Epithelial cell of esophagus (primary cell): ENCODE data around the gene MYO9B.
A peak's percentile ranks its signal among the peaks of the same experiment; 100 is the strongest.

Source experiments
- DNase-seq: peaks from one replicate; pipeline ENCODE4 v3.0.0; 2010; ENCODE audit warnings: low read depth
- H3K4me3 ChIP-seq: 2 replicates; pipeline ENCODE4 v1.5.1; 2011; ENCODE audit warnings: mild to moderate bottlenecking, low read length, control low read depth
- CTCF ChIP-seq: IDR thresholded peaks from 2 replicates; pipeline ENCODE4 v1.5.1; 2011; ENCODE audit warnings: low read depth, mild to moderate bottlenecking, low read length, control low read depth, inconsistent platforms; ENCODE audit not compliant: insufficient read depth; ENCODE audit errors: missing control alignments

The MYO9B gene

GRCh38 chr19:17215127-17215971 lies 139.8 kb downstream of the MYO9B start, which contains the start of gene USE1:
TSS of gene USE1 (plus strand) at chr19:17215357. CDS start at chr19:17215406, 49 bp downstream.
- peak; percentile 91 for DNase-seq
- no peak for TF ChIP-seq CTCF
- peak within 1 kb of the TSS; percentile 75 for H3K4me3 ChIP-seq

GRCh38 chr19:17216058-17216670 lies 140.6 kb downstream of the MYO9B start:
- peak overlapping the region; percentile 75 for H3K4me3 ChIP-seq
- TF ChIP-seq CTCF: no peak
- DNase-seq: no peak

- no peak overlapping the region for H3K4me3 ChIP-seq
- DNase-seq: no peak
- TF ChIP-seq CTCF: no peak
These were observed 143.7 kb downstream of the MYO9B start for GRCh38 chr19:17219286-17219685.

- no peak for TF ChIP-seq CTCF
- H3K4me3 ChIP-seq: no peak overlapping the region
- DNase-seq: peak; percentile 73
These were observed 144.7 kb downstream of the MYO9B start for GRCh38 chr19:17220207-17220758.

- TF ChIP-seq CTCF: no peak
- DNase-seq: no peak
- no peak overlapping the region for H3K4me3 ChIP-seq
These were observed 149.5 kb downstream of the MYO9B start for GRCh38 chr19:17225053-17225452.

- DNase-seq: peak; percentile 98
- no peak for TF ChIP-seq CTCF
- H3K4me3 ChIP-seq: peak within 1 kb of the TSS; percentile 75
These were observed 150.7 kb downstream of the MYO9B start, which contains the start of gene OCEL1 for GRCh38 chr19:17226002-17226933. TSS of gene OCEL1 (plus strand) at chr19:17226226. CDS start at chr19:17226248, 22 bp downstream.
